Fibroblast of villous mesenchyme (primary cell): ENCODE data around the gene MICA. TPM values are rescaled to one million over a fixed set of nuclear protein-coding genes. Genes with fewer than 3 reads are reported as not detected.
"Not testable (repeated sequence)": the region's sequence is repeated elsewhere in the genome, so short reads cannot be mapped to it uniquely, and the experiment has no call there.

Experiments
- DNase-seq: peaks from one replicate; pipeline ENCODE4 v3.0.0-alpha.2; 2010; ENCODE audit warnings: low read depth
- H3K4me3 ChIP-seq: 2 replicates; pipeline ENCODE4 v1.5.1; 2011; ENCODE audit warnings: low read depth, mild to moderate bottlenecking, low read length
- CTCF ChIP-seq: IDR thresholded peaks from 2 replicates; pipeline ENCODE4 v1.5.1; 2012; ENCODE audit warnings: low read depth, mild to moderate bottlenecking, low read length; ENCODE audit not compliant: insufficient read depth
- total RNA-seq: library from RNA; depleted of rRNA; stranded (reverse); fragments of >200 nt; gene quantifications from 2 replicates; pipeline ENCODE4 v1.2.3, GENCODE V29; 2012

The MICA gene
- total RNA-seq, 1 donor = 45.3 TPM

GRCh38 chr6:31381666-31382065 lies 21.7 kb upstream of the MICA start:
- H3K4me3 ChIP-seq = no peak overlapping the region
- no peak for TF ChIP-seq CTCF
- DNase-seq = no peak

GRCh38 chr6:31383149-31383548 lies 20.2 kb upstream of the MICA start:
- no peak for TF ChIP-seq CTCF
- DNase-seq = peak; percentile 24

DNA sequence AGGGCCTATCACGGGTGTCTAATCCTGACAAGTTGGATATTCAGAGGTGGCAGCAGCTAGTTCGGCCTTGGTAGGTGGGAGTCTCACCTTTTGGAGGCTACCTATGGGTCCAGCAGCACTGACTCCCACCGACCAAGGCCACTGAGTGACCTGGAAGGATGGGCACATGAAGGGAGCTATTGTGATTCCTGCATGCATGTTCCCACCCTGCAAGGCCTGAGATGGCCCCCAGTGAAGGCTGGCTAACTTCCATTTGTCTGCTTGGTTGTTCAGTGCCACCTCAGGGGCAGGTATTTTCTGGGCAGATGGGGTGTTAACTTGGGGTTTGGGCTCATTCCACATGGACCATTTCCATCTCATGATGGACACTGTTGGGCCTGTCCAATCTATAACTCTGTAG lies 18.4 kb upstream of the MICA start:
- DNase-seq = no peak
- TF ChIP-seq CTCF = no peak
- no peak overlapping the region for H3K4me3 ChIP-seq

More at GRCh38 chr6:31383149-31383548, 20.2 kb upstream of the MICA start:
- no peak overlapping the region for H3K4me3 ChIP-seq

GRCh38 chr6:31386099-31386498 lies 17.3 kb upstream of the MICA start:
- no peak overlapping the region for H3K4me3 ChIP-seq
- peak; percentile 62 for DNase-seq
- TF ChIP-seq CTCF = no peak

DNA sequence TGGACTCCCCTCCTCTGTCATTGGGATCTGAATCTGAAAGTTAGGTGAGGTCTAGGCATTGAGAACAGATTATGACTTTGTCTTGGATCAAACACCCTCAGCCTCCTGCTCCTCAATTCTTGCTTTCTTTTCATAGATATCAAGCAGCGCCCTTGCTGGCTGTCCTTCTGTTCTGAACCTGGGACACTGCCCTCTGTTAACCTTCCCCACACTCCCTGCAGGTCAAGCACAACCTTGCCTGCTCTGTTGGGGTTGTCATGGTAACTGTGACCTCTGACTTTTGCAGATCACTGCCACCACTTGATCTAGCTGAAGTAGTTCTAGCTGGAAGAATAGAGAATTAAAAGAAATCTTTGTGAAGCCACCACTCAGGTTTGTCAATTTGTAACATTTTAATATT lies 16.4 kb upstream of the MICA start:
- no peak overlapping the region for H3K4me3 ChIP-seq
- no peak for DNase-seq
- TF ChIP-seq CTCF = no peak

GRCh38 chr6:31388916-31389801 lies 14.2 kb upstream of the MICA start:
- not testable (repeated sequence) for H3K4me3 ChIP-seq, DNase-seq

- not testable (repeated sequence) for H3K4me3 ChIP-seq, DNase-seq
These were observed 13.6 kb upstream of the MICA start for GRCh38 chr6:31389802-31390132.

GRCh38 chr6:31393932-31394331 lies 9.5 kb upstream of the MICA start:
- H3K4me3 ChIP-seq = no peak overlapping the region
- TF ChIP-seq CTCF = no peak
- no peak for DNase-seq
